SH-SY5Y (cell line): ENCODE results near the gene C1GALT1C1L.

ENCODE experiments used
- GATA2 ChIP-seq: IDR thresholded peaks from 2 replicates; pipeline ENCODE4 v1.6.1; 2011; ENCODE audit warnings: mild to moderate bottlenecking, low read depth, low read length
- GATA3 ChIP-seq: IDR thresholded peaks from 2 replicates; pipeline ENCODE4 v1.6.1; 2011; ENCODE audit warnings: low read depth, mild to moderate bottlenecking, low read length, moderate library complexity

DNA sequence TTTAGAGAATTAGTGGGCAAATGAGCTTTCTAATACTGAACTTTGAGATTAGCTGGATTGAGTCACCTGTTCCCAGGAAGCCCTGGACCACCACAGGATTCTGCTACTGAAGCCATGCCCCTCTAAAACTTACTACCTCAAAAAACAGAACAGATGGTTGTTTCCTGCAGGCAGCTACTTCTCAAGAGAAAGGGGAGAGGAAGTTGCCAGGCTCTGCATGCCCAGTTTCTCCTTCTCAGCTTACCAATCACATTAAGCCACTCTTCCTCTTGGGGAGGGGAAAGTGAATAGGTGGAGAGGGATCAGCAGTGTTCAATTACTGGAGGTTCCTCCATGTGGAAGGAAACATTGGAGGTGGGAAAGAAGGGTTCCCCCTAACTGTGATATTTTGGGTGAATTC is 24.9 kb upstream of the C1GALT1C1L start:
- TF ChIP-seq GATA2: no peak
- TF ChIP-seq GATA3: no peak
